ENCODE data around the gene E2F3. TPM values are rescaled to one million over a fixed set of nuclear protein-coding genes. Genes with fewer than 3 reads are reported as not detected.

E2F3 gene
- total and polyA plus RNA-seq, 10 of the 15 experiments (the other 5 are each of a cell fraction or from before 2014, with no cell fraction given), result 5.1 to 16.8 (median 10.6) TPM

DNA sequence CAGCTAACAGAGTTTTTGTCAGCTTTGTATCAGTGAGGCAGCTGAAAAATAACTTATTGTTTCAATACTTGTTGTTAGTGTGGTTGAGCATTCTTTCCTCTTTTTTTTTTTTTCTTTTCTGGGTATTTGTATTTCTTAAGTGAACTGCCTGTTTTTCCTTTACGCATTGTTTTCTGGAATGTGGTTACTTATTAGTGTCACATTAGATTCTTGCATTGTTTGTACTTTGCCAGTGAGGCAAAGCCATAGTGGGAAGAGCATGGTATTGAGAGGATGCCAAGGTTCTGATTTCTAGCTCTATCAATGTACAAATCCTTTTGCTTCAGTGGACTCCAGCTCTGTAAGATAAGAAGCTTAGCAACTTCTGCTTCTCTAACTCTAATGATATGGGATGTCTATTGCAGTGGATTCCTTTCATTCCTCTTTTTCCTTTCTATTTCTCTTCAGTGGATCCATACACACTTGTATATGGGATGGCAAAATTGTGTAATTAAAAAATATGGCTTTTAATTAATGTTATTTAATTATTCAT is 136.5 kb downstream of the E2F3 start:
- ChIA-PET CTCF (interaction anchor here (0.5 to 1.6 kb wide), 3 partner anchors 10 to 753 kb away, joined by 3 to 6 read pairs (median 4); no protein-coding TSS in a partner anchor), POLR2A (interaction anchor here (0.7 kb wide), 2 partner anchors 150 to 397 kb away, joined by 3 to 4 read pairs; no protein-coding TSS in a partner anchor), SMC1A (ENCODE audit: uncharacterized antibody, unreplicated experiment) (interaction anchor here (0.5 to 2.1 kb wide), 9 partner anchors 9 to 1050 kb away, joined by 3 to 5 read pairs (median 3); no protein-coding TSS in a partner anchor), RAD21 (ENCODE audit: unreplicated experiment) (interaction anchor here (0.6 to 2.5 kb wide), 3 partner anchors 11 to 898 kb away, joined by 3 to 10 read pairs (median 3); no protein-coding TSS in a partner anchor)
- Histone ChIP-seq H3K4me3 (0 out of 2 replicates have a peak overlapping the region, but pooled peaks have one; percentile 19), H3K9ac (ENCODE audit: control insufficient read depth, insufficient read depth, low read length) (no peak overlapping the region), H3K9me3 (replicated peaks; ENCODE audit: control insufficient read depth, insufficient read depth, low read length) (peaks cover 3% of the 10 kb centered on the region; the same call in 2 of the 3 replicates), H3K36me3 (ENCODE audit: control insufficient read depth in 2 of 2, insufficient read depth in 2 of 2, low read length in 1 of 2) (peaks cover 2 to 6% of the 10 kb centered on the region in 2 experiments; a peak in 2 of 4 replicates), H3K4me2 (ENCODE audit: control insufficient read depth, insufficient read depth) (no peak overlapping the region), H2AFZ (ENCODE audit: control insufficient read depth, low read depth, low read length) (no peak overlapping the region), H3K27me3 (replicated peaks in 1 of 2; ENCODE audit: control insufficient read depth in 2 of 2, insufficient read depth in 2 of 2, low read length in 1 of 2) (no peaks in the 10 kb centered on the region), H3K79me2 (ENCODE audit: control insufficient read depth, insufficient read depth, low read length) (peaks cover 31% of the 10 kb centered on the region), H3K4me1 (ENCODE audit: control insufficient read depth, insufficient read depth, low read length) (peaks cover 18% of the 10 kb centered on the region; the same call in 1 of the 2 replicates), H3K27ac (ENCODE audit: control insufficient read depth, insufficient read depth) (no peak overlapping the region), H4K20me1 (ENCODE audit: control insufficient read depth, insufficient read depth) (no peaks in the 10 kb centered on the region)
- ATAC-seq (no peak), DNase-seq (ENCODE audit: low read depth, low spot score) (no peak), FAIRE-seq (no peak)
- no TSS peak for BruUV-seq (replicated peaks)
- intact Hi-C loops (cut with micrococcal nuclease; ENCODE audit: unreplicated experiment), result loop anchor here (5.0 kb wide), 1 partner anchor 326 kb away; the partner anchor contains the start of gene MBOAT1
- in situ Hi-C loops (cut with MboI), result no loop called here
- 100% methylated on average over 1 of the region's 1 CpG for WGBS (ENCODE audit: insufficient coverage, insufficient replicate concordance, low lambda C conversion rate, missing lambda C conversion rate)
- TF ChIP-seq MTA2 (IDR thresholded peaks at IDR 0.05; ENCODE audit: low read depth) (no peak), MEF2B (IDR thresholded peaks at IDR 0.05; ENCODE audit: partially characterized antibody, poor library complexity, severe bottlenecking) (no peak), POLR2AphosphoS5 (IDR thresholded peaks at IDR 0.05; ENCODE audit: low read length) (no peak), SMARCA5 (IDR thresholded peaks at IDR 0.05) (no peak), GATAD2B (conservative IDR thresholded peaks at IDR 0.05; ENCODE audit: low read depth) (no peak), ZNF207 (IDR thresholded peaks at IDR 0.05; ENCODE audit: borderline replicate concordance) (no peak), FOXM1 (IDR thresholded peaks at IDR 0.05; ENCODE audit: low read depth, low read length) (no peak), HDGF (IDR thresholded peaks at IDR 0.05) (no peak), ZNF622 (IDR thresholded peaks at IDR 0.05) (no peak), CBX3 (IDR thresholded peaks at IDR 0.05; ENCODE audit: borderline replicate concordance, low read depth) (no peak)
- TF ChIP-seq, protein P1, sequence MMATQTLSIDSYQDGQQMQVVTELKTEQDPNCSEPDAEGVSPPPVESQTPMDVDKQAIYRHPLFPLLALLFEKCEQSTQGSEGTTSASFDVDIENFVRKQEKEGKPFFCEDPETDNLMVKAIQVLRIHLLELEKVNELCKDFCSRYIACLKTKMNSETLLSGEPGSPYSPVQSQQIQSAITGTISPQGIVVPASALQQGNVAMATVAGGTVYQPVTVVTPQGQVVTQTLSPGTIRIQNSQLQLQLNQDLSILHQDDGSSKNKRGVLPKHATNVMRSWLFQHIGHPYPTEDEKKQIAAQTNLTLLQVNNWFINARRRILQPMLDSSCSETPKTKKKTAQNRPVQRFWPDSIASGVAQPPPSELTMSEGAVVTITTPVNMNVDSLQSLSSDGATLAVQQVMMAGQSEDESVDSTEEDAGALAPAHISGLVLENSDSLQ (IDR thresholded peaks at IDR 0.05), result no peak
- TF ChIP-seq, protein P2, sequence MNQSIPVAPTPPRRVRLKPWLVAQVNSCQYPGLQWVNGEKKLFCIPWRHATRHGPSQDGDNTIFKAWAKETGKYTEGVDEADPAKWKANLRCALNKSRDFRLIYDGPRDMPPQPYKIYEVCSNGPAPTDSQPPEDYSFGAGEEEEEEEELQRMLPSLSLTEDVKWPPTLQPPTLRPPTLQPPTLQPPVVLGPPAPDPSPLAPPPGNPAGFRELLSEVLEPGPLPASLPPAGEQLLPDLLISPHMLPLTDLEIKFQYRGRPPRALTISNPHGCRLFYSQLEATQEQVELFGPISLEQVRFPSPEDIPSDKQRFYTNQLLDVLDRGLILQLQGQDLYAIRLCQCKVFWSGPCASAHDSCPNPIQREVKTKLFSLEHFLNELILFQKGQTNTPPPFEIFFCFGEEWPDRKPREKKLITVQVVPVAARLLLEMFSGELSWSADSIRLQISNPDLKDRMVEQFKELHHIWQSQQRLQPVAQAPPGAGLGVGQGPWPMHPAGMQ (IDR thresholded peaks at IDR 0.05; ENCODE audit: borderline replicate concordance), result no peak
- TF ChIP-seq, protein P3, sequence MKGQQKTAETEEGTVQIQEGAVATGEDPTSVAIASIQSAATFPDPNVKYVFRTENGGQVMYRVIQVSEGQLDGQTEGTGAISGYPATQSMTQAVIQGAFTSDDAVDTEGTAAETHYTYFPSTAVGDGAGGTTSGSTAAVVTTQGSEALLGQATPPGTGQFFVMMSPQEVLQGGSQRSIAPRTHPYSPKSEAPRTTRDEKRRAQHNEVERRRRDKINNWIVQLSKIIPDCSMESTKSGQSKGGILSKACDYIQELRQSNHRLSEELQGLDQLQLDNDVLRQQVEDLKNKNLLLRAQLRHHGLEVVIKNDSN (IDR thresholded peaks at IDR 0.05; ENCODE audit: borderline replicate concordance, extremely low read length, insufficient read depth, low read depth, low read length), result no peak
- TF ChIP-seq, protein P4, sequence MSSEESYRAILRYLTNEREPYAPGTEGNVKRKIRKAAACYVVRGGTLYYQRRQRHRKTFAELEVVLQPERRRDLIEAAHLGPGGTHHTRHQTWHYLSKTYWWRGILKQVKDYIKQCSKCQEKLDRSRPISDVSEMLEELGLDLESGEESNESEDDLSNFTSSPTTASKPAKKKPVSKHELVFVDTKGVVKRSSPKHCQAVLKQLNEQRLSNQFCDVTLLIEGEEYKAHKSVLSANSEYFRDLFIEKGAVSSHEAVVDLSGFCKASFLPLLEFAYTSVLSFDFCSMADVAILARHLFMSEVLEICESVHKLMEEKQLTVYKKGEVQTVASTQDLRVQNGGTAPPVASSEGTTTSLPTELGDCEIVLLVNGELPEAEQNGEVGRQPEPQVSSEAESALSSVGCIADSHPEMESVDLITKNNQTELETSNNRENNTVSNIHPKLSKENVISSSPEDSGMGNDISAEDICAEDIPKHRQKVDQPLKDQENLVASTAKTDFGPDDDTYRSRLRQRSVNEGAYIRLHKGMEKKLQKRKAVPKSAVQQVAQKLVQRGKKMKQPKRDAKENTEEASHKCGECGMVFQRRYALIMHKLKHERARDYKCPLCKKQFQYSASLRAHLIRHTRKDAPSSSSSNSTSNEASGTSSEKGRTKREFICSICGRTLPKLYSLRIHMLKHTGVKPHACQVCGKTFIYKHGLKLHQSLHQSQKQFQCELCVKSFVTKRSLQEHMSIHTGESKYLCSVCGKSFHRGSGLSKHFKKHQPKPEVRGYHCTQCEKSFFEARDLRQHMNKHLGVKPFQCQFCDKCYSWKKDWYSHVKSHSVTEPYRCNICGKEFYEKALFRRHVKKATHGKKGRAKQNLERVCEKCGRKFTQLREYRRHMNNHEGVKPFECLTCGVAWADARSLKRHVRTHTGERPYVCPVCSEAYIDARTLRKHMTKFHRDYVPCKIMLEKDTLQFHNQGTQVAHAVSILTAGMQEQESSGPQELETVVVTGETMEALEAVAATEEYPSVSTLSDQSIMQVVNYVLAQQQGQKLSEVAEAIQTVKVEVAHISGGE (CRISPR knock-in tag; IDR thresholded peaks at IDR 0.05), result no peak
- TF ChIP-seq, protein P5, sequence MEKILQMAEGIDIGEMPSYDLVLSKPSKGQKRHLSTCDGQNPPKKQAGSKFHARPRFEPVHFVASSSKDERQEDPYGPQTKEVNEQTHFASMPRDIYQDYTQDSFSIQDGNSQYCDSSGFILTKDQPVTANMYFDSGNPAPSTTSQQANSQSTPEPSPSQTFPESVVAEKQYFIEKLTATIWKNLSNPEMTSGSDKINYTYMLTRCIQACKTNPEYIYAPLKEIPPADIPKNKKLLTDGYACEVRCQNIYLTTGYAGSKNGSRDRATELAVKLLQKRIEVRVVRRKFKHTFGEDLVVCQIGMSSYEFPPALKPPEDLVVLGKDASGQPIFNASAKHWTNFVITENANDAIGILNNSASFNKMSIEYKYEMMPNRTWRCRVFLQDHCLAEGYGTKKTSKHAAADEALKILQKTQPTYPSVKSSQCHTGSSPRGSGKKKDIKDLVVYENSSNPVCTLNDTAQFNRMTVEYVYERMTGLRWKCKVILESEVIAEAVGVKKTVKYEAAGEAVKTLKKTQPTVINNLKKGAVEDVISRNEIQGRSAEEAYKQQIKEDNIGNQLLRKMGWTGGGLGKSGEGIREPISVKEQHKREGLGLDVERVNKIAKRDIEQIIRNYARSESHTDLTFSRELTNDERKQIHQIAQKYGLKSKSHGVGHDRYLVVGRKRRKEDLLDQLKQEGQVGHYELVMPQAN (conservative IDR thresholded peaks at IDR 0.05), result no peak
